SK-N-SH (cell line): ENCODE measurements around the gene XCL1.

ENCODE experiments used
- CTCF ChIP-seq: fragments of 200-600 bp; sonication (generic); IDR thresholded peaks from 2 replicates; pipeline ENCODE4 v1.6.1; 2017; ENCODE audit warnings: antibody characterized with exemption, mild to moderate bottlenecking, moderate library complexity
- EP300 ChIP-seq, 2 experiments: IDR thresholded peaks; 2 replicates each; pipeline versions ENCODE4 v1.4.0 to v1.6.1; 2012; ENCODE audit warnings: borderline replicate concordance in 1 of 2, low read depth in 1 of 2, low read length in 1 of 2
- GABPA ChIP-seq: IDR thresholded peaks from 2 replicates; pipeline ENCODE4 v1.4.0; 2012; ENCODE audit warnings: low read depth, mild to moderate bottlenecking
- GATA2 ChIP-seq: sonication (generic); formaldehyde crosslinking; IDR thresholded peaks from 2 replicates; pipeline ENCODE4 v1.5.0; 2020; ENCODE audit warnings: mild to moderate bottlenecking, missing genetic modification reagents
- JUND ChIP-seq: IDR thresholded peaks from 2 replicates; pipeline ENCODE4 v1.4.0; 2012
- MXI1 ChIP-seq: IDR thresholded peaks from 2 replicates; pipeline ENCODE4 v1.6.1; 2012; ENCODE audit warnings: mild to moderate bottlenecking, low read depth, low read length, improper control_type of control experiment
- PBX3 ChIP-seq: IDR thresholded peaks from 2 replicates; pipeline ENCODE4; 2012
- POLR2AphosphoS5 ChIP-seq: IDR thresholded peaks from 2 replicates; pipeline ENCODE4 v1.6.1; 2012; ENCODE audit warnings: low read depth, low read length
- RAD21 ChIP-seq: IDR thresholded peaks from 2 replicates; pipeline ENCODE4 v1.6.1; 2012; ENCODE audit warnings: mild to moderate bottlenecking, low read length
- TAF1 ChIP-seq: IDR thresholded peaks from 2 replicates; pipeline ENCODE4 v1.6.1; 2012; ENCODE audit warnings: low read depth, mild to moderate bottlenecking, low read length, moderate library complexity, borderline replicate concordance
- USF1 ChIP-seq: IDR thresholded peaks from 2 replicates; pipeline ENCODE4 v1.4.0; 2012; ENCODE audit warnings: low read depth, borderline replicate concordance
- YY1 ChIP-seq: IDR thresholded peaks from 2 replicates; pipeline ENCODE4 v1.4.0; 2012; ENCODE audit warnings: low read depth, mild to moderate bottlenecking
- ZBTB33 ChIP-seq: IDR thresholded peaks from 2 replicates; pipeline ENCODE4 v1.4.0; 2012; ENCODE audit warnings: low read depth, borderline replicate concordance

GRCh38 chr1:168589167-168589566 lies 12.8 kb downstream of the XCL1 start:
- TF ChIP-seq POLR2AphosphoS5 (no peak), CTCF (no peak), MXI1 (no peak), TAF1 (no peak), ZBTB33 (no peak), RAD21 (no peak), USF1 (no peak), JUND (no peak), EP300 (IDR thresholded peaks at IDR 0.05; ENCODE audit: borderline replicate concordance in 1 of 2, low read depth in 1 of 2, low read length in 1 of 2) (no peak), YY1 (no peak), GATA2 (CRISPR knock-in tag) (no peak), PBX3 (no peak), GABPA (no peak)
